ENCODE results near the gene NAV3. TPM values are rescaled to one million over a fixed set of nuclear protein-coding genes. Genes with fewer than 3 reads are reported as not detected.

The NAV3 gene, protein sequence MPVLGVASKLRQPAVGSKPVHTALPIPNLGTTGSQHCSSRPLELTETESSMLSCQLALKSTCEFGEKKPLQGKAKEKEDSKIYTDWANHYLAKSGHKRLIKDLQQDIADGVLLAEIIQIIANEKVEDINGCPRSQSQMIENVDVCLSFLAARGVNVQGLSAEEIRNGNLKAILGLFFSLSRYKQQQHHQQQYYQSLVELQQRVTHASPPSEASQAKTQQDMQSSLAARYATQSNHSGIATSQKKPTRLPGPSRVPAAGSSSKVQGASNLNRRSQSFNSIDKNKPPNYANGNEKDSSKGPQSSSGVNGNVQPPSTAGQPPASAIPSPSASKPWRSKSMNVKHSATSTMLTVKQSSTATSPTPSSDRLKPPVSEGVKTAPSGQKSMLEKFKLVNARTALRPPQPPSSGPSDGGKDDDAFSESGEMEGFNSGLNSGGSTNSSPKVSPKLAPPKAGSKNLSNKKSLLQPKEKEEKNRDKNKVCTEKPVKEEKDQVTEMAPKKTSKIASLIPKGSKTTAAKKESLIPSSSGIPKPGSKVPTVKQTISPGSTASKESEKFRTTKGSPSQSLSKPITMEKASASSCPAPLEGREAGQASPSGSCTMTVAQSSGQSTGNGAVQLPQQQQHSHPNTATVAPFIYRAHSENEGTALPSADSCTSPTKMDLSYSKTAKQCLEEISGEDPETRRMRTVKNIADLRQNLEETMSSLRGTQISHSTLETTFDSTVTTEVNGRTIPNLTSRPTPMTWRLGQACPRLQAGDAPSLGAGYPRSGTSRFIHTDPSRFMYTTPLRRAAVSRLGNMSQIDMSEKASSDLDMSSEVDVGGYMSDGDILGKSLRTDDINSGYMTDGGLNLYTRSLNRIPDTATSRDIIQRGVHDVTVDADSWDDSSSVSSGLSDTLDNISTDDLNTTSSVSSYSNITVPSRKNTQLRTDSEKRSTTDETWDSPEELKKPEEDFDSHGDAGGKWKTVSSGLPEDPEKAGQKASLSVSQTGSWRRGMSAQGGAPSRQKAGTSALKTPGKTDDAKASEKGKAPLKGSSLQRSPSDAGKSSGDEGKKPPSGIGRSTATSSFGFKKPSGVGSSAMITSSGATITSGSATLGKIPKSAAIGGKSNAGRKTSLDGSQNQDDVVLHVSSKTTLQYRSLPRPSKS (N-terminal part only)
- 10 to 100 TPM in 2 of 6 donors, 1 to 10 TPM in 4; 3.5 to 24.1 (median 8.6) TPM for total RNA-seq

DNA sequence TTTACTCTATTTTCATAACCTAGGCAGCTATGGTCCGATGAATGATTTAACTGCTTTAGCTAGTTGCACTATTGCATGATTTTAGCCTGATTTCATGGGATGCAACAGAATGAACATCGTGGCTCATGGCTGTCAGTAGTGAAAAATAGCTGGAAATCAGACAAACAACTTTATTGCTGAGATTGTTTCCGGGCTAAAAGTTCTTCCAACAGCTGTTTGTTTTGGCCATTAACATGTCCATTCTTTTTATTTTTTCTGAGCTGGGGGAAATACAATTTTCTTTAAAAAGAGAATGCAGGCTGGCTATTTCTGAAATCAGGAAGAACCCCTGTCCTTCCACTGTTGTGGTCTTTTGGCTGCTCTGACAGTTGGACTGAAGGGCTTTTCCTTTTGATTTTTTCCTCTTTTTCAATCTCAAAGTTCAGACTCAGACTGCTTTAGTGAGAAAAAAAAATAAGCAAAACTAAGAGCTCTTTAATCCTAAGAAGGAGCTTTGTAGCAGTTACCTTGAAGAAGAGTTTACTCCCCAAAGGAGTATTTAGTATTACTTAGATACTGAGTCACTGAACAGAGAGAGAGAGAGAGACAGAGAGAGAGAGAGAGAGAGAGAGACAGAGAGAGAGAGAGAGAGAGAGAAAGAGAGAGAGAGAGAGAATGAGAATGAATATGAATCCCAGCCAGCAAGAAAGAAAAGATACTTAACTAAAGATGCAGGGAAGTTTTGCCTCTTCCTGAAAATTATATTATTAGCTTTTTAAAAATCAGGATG is at the start of gene NAV3:
Gene NAV3 (plus strand): TSS at position 312 of the 769 bp plus-strand sequence. CDS start 568 bp downstream, outside the sequence.
- no peak for TF ChIP-seq POLR2AphosphoS5 (IDR thresholded peaks at IDR 0.05)
- no peak for TF ChIP-seq POLR2A (IDR thresholded peaks at IDR 0.05)
- TF ChIP-seq, protein P1, sequence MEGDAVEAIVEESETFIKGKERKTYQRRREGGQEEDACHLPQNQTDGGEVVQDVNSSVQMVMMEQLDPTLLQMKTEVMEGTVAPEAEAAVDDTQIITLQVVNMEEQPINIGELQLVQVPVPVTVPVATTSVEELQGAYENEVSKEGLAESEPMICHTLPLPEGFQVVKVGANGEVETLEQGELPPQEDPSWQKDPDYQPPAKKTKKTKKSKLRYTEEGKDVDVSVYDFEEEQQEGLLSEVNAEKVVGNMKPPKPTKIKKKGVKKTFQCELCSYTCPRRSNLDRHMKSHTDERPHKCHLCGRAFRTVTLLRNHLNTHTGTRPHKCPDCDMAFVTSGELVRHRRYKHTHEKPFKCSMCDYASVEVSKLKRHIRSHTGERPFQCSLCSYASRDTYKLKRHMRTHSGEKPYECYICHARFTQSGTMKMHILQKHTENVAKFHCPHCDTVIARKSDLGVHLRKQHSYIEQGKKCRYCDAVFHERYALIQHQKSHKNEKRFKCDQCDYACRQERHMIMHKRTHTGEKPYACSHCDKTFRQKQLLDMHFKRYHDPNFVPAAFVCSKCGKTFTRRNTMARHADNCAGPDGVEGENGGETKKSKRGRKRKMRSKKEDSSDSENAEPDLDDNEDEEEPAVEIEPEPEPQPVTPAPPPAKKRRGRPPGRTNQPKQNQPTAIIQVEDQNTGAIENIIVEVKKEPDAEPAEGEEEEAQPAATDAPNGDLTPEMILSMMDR (IDR thresholded peaks at IDR 0.05), result no peak
- no peak for TF ChIP-seq EP300 (IDR thresholded peaks at IDR 0.05)
- H3K27me3 ChIP-seq, result no peaks in the 10 kb centered on the region
- peak in 1 of 2 donors; percentile 28 for ATAC-seq (ENCODE audit: low FRiP score in 2 of 2)
- H3K27ac ChIP-seq, result peak within 1 kb of the TSS in 2 of 4 donors; percentile 3 to 20
- no peaks in the 10 kb centered on the region for H3K9me3 ChIP-seq
- no peaks in the 10 kb centered on the region for H3K36me3 ChIP-seq
- H3K4me1 ChIP-seq, result peaks cover 0 to 13% (median 2%) of the 10 kb centered on the region in 4 donors
- WGBS, 2 donors, result 28% methylated on average over 3 of the region's 3 CpGs
- H3K4me3 ChIP-seq, result peak within 1 kb of the TSS in 2 of 4 donors; percentile 1 to 2
- no peak for DNase-seq

DNA sequence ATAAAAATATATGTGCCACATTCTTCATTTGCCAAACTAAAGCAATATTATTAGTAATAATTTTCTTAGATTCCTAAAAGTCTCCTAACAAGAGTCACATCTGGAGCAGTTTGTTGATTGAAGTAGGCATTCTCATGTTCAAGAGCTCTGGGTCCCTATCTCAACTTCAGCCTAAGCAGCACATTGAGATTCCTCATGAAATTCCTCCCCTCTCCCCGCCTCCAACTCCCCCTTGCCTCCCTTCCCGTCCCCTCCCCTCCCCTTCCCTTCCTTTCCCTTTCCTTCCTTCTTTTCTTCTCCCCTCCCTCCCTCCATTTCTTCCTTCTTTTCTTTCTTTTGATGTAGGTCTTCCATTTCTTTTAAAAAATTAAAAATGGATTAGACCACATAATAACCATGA is 48.7 kb upstream of the NAV3 start:
- no peak for DNase-seq
- no peak for ATAC-seq (ENCODE audit: low FRiP score in 2 of 2)
- no peak for TF ChIP-seq POLR2A (IDR thresholded peaks at IDR 0.05)
- no peak for TF ChIP-seq EP300 (IDR thresholded peaks at IDR 0.05)
- TF ChIP-seq POLR2AphosphoS5 (IDR thresholded peaks at IDR 0.05), result no peak
- TF ChIP-seq, protein P1 (IDR thresholded peaks at IDR 0.05), result no peak
- Histone ChIP-seq H3K4me3 (no peak overlapping the region), H3K36me3 (no peaks in the 10 kb centered on the region), H3K27me3 (no peaks in the 10 kb centered on the region), H3K4me1 (no peaks in the 10 kb centered on the region), H3K27ac (no peak overlapping the region), H3K9me3 (no peaks in the 10 kb centered on the region)
- WGBS, 2 donors, result 26 to 29% methylated on average over 2 of the region's 2 CpGs

DNA sequence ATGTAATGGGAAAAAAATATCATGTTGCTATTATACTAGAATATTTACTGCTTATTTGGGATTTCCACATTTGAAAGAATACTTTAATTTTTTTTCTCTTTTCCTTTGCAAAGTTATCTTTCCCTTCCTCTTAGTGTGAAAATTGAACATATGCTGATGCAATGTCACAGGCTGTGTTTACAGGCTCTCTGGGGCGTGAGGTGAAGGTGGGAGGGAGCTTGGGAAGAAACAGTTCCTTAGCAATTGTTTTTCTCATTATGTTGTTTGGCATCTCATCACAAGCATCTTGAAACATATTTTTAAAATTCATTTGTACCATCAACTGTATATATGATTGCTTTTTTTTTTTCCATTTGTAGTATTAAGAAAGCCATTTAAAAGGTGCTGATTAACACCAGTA is 47.9 kb upstream of the NAV3 start:
- TF ChIP-seq, protein P1 (IDR thresholded peaks at IDR 0.05), result no peak
- TF ChIP-seq EP300 (IDR thresholded peaks at IDR 0.05), result no peak
- no peak for TF ChIP-seq POLR2A (IDR thresholded peaks at IDR 0.05)
- TF ChIP-seq POLR2AphosphoS5 (IDR thresholded peaks at IDR 0.05), result no peak
- DNase-seq (no peak), ATAC-seq (ENCODE audit: low FRiP score in 2 of 2) (no peak)
- Histone ChIP-seq H3K36me3 (no peaks in the 10 kb centered on the region), H3K4me3 (no peak overlapping the region), H3K4me1 (no peaks in the 10 kb centered on the region), H3K9me3 (no peaks in the 10 kb centered on the region), H3K27me3 (no peaks in the 10 kb centered on the region), H3K27ac (no peak overlapping the region)
- WGBS, 2 donors, result 68 to 72% methylated on average over 1 of the region's 1 CpG

DNA sequence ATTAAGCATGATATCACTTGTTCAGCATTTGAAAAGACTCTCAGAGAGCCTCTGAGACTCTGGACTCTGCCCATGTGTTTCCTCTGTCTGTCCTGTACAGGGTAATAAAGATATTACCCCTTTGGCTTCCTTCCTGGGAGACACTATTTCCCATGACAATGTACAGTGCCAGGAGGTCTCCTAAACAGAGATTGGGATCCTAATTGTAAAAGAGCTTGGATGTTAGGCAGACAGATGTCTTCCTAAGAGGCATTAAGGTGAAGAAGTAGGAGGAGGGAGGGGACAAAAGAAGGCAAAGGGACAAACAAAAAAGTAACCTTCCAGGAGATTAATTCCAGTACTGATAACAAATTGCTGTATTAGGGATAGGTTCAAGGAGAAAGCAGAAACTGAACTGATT is 45.5 kb upstream of the NAV3 start:
- Histone ChIP-seq H3K4me3 (no peak overlapping the region), H3K4me1 (no peaks in the 10 kb centered on the region), H3K36me3 (no peaks in the 10 kb centered on the region), H3K9me3 (no peaks in the 10 kb centered on the region), H3K27ac (no peak overlapping the region), H3K27me3 (no peaks in the 10 kb centered on the region)
- no peak for TF ChIP-seq POLR2A (IDR thresholded peaks at IDR 0.05)
- no peak for TF ChIP-seq EP300 (IDR thresholded peaks at IDR 0.05)
- no peak for TF ChIP-seq POLR2AphosphoS5 (IDR thresholded peaks at IDR 0.05)
- TF ChIP-seq, protein P1 (IDR thresholded peaks at IDR 0.05), result no peak
- ATAC-seq (ENCODE audit: low FRiP score in 2 of 2) (no peak), DNase-seq (no peak)
